ENCODE results near the gene GRK5.
A peak's percentile ranks its signal among the peaks of the same experiment; 100 is the strongest.
"Not testable (repeated sequence)": the region's sequence is repeated elsewhere in the genome, so short reads cannot be mapped to it uniquely, and the experiment has no call there.

GRK5 gene

DNA sequence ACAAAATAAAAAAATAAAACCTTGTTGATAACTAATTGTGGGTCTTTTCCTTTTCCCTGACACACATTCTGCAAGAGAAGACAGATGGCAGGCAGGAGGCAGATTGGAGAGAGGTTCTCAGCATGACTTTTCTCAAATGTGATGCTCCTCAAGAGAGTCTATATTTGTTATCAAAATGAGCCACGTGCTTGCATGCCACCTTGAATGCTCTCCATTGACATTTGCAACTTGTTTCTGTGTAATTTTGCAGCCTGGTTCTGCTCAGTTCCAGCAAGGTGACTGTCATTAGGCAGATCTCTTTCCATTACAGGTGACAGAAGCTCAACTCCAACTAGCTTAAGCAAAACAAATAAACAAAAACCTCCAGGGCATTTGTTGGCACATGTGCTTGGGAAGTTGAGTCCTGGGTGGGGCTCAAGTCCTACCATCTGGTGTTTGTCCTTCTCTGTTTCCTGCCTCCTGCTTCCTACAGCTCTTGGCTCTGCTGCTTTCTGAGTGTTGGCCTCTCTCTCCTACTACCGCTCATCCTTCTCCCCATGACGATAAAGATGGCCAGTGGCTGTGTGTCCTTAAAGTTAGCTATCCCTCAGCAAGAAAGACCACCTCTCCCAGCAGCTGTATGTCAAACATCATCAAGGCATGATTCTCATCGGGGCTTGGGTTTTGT, 56.7 kb downstream of the GRK5 start:
- no peak overlapping the region for H3K4me3 ChIP-seq (ENCODE audit: low read depth, low read length)

DNA sequence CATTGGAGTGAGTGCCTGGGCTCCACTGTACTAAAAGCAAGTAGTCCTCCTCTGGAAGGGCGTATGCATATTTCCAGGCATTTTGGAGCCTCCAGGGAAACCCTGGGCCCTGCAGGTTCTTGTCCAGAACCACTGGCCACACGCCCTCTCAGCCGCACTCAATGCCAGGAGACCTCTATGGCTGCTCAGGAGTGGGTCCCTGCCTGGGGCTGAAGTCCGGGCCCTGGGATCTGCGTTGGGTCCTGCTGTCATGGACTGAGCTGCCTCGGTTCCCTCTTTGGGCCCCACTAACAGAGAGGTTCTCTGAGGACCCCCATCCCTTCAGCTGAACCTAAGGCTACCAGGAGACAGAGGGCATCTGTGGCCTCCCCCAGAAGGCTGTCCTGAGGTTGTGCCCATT, 58.3 kb downstream of the GRK5 start:
- H3K27ac ChIP-seq (ENCODE audit: low read depth, low read length): no peak overlapping the region
- H3K4me3 ChIP-seq (ENCODE audit: low read depth, low read length): no peak overlapping the region
- no peaks in the 10 kb centered on the region for H3K36me3 ChIP-seq (ENCODE audit: control insufficient read depth, insufficient read depth, low read length)
- no peaks in the 10 kb centered on the region for H3K27me3 ChIP-seq (ENCODE audit: control insufficient read depth, insufficient read depth, low read length)
- no peaks in the 10 kb centered on the region for H3K4me1 ChIP-seq (ENCODE audit: control insufficient read depth, insufficient read depth, low read length)
- H3K9ac ChIP-seq (ENCODE audit: low read depth, low read length): no peak overlapping the region
- no peaks in the 10 kb centered on the region for H3K9me3 ChIP-seq (ENCODE audit: control insufficient read depth, insufficient read depth, low read length)

More for the DNA sequence above, 56.7 kb downstream of the GRK5 start:
- Histone ChIP-seq H3K27me3 (ENCODE audit: control insufficient read depth, insufficient read depth, low read length) (no peaks in the 10 kb centered on the region), H3K27ac (ENCODE audit: low read depth, low read length) (no peak overlapping the region), H3K9me3 (ENCODE audit: control insufficient read depth, insufficient read depth, low read length) (no peaks in the 10 kb centered on the region), H3K36me3 (ENCODE audit: control insufficient read depth, insufficient read depth, low read length) (no peaks in the 10 kb centered on the region), H3K9ac (ENCODE audit: low read depth, low read length) (no peak overlapping the region), H3K4me1 (ENCODE audit: control insufficient read depth, insufficient read depth, low read length) (no peaks in the 10 kb centered on the region)

DNA sequence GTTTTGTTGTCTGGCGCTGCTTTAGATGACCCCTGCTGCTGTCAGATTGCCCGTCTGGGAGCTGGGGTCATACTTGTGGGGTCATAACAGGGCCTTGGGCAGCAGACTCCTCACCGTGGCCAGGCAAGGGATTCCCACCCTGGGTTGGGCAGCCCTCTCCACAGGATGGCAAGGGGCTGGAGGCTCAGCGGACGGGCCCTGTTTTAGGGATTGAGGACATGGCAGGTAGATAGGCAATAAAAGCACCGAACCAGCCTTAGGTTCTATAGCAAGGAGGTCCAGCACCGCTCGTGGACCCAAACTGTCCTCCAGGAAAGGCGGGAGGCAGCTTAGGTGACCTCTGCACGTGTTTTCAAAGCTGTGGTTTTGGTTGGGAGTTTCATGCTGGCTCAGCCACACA, 60.0 kb downstream of the GRK5 start:
- H3K9ac ChIP-seq (ENCODE audit: low read depth, low read length): no peak overlapping the region
- H3K27ac ChIP-seq (ENCODE audit: low read depth, low read length): no peak overlapping the region
- H3K27me3 ChIP-seq (ENCODE audit: control insufficient read depth, insufficient read depth, low read length): no peaks in the 10 kb centered on the region
- H3K36me3 ChIP-seq (ENCODE audit: control insufficient read depth, insufficient read depth, low read length): no peaks in the 10 kb centered on the region
- peaks cover 6% of the 10 kb centered on the region; the same call in 1 of the 2 replicates for H3K4me1 ChIP-seq (ENCODE audit: control insufficient read depth, insufficient read depth, low read length)
- H3K9me3 ChIP-seq (ENCODE audit: control insufficient read depth, insufficient read depth, low read length): no peaks in the 10 kb centered on the region
- H3K4me3 ChIP-seq (ENCODE audit: low read depth, low read length): no peak overlapping the region

DNA sequence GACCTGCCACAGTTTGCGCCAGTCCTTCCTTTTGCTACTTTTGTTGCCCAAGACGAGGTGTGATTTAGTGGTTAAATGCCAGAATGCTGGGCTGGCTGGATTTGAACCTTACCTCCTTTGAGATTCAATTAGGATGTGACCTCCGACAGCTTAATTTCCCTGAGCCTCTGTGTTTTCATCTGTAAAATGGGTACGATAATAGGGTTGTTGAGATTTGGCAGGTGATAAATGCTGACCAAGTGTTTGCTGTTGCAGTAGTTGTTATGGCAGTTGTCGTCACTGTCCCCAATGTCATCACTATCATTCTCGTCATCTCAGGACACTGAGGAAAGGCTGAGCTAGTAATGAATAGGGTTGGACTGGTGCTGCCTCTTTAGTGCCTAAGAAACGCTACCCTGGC, 61.1 kb downstream of the GRK5 start:
- no peaks in the 10 kb centered on the region for H3K27me3 ChIP-seq (ENCODE audit: control insufficient read depth, insufficient read depth, low read length)
- no peaks in the 10 kb centered on the region for H3K36me3 ChIP-seq (ENCODE audit: control insufficient read depth, insufficient read depth, low read length)
- no peak overlapping the region for H3K27ac ChIP-seq (ENCODE audit: low read depth, low read length)
- no peaks in the 10 kb centered on the region for H3K9me3 ChIP-seq (ENCODE audit: control insufficient read depth, insufficient read depth, low read length)
- H3K9ac ChIP-seq (ENCODE audit: low read depth, low read length): no peak overlapping the region
- peaks cover 6% of the 10 kb centered on the region; the same call in 1 of the 2 replicates for H3K4me1 ChIP-seq (ENCODE audit: control insufficient read depth, insufficient read depth, low read length)
- H3K4me3 ChIP-seq (ENCODE audit: low read depth, low read length): no peak overlapping the region

GRCh38 chr10:119268871-119269506, 61.6 kb downstream of the GRK5 start:
- no peaks in the 10 kb centered on the region for H3K27me3 ChIP-seq (ENCODE audit: control insufficient read depth, insufficient read depth, low read length)
- no peak overlapping the region for H3K27ac ChIP-seq (ENCODE audit: low read depth, low read length)
- no peaks in the 10 kb centered on the region for H3K9me3 ChIP-seq (ENCODE audit: control insufficient read depth, insufficient read depth, low read length)
- no peak overlapping the region for H3K4me3 ChIP-seq (ENCODE audit: low read depth, low read length)
- no peaks in the 10 kb centered on the region for H3K36me3 ChIP-seq (ENCODE audit: control insufficient read depth, insufficient read depth, low read length)
- no peak overlapping the region for H3K9ac ChIP-seq (ENCODE audit: low read depth, low read length)
- H3K4me1 ChIP-seq (ENCODE audit: control insufficient read depth, insufficient read depth, low read length): peaks cover 6% of the 10 kb centered on the region; the same call in 1 of the 2 replicates

DNA sequence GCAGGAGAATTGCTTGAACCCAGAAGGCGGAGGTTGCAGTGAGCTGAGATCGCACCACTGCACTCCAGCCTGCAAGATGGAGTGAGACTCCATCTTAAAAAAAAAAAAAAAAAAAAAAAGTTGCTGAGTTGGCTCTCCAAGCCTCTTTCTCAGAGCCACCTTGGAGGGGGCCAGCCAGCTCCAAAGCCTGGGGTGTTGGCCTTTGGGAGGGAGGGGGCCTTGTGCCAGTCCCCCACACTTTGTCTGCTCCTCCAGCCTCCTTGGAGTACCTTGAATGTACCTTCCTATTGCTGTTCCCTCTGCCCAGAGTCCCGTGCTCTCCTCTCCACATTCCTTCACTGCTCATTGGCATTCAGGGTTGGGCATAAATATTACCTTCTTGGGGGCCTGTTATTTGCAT, 62.4 kb downstream of the GRK5 start:
- H3K27me3 ChIP-seq (ENCODE audit: control insufficient read depth, insufficient read depth, low read length): no peaks in the 10 kb centered on the region
- H3K36me3 ChIP-seq (ENCODE audit: control insufficient read depth, insufficient read depth, low read length): no peaks in the 10 kb centered on the region
- H3K4me3 ChIP-seq (ENCODE audit: low read depth, low read length): no peak overlapping the region
- H3K9ac ChIP-seq (ENCODE audit: low read depth, low read length): no peak overlapping the region
- H3K9me3 ChIP-seq (ENCODE audit: control insufficient read depth, insufficient read depth, low read length): no peaks in the 10 kb centered on the region
- H3K27ac ChIP-seq (ENCODE audit: low read depth, low read length): no peak overlapping the region
- H3K4me1 ChIP-seq (ENCODE audit: control insufficient read depth, insufficient read depth, low read length): peaks cover 7% of the 10 kb centered on the region

DNA sequence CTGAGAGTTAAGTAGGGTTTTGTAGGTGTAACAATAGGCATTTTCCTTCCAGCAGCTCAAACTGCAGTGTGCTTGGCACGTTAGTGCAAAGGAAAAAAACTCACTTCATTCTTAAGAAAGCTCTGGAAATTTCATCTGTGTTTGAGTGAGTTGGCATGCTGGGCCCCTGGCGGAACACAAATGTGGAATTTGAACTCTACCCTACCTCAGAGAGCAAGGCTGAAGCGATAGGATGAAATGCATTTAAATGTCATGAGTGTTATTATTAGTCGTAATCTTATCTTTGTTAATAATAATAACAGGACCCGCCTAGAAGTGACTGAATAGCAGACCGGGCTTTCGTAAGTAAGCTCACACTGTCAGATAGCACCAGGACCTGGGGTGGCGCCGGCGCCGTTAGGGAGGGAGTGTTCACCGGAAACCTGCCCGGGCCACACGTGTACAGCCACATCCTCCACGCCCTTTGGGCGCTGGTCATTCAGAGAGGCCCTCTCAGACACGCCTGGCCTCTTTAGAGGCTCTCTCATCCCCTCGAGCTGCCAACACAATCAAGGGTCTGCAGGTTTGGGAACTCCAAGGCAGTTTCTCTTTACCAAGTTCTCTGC, 63.5 kb downstream of the GRK5 start:
- Histone ChIP-seq H3K27ac (ENCODE audit: low read depth, low read length) (peak overlapping the region; percentile 42), H3K4me3 (ENCODE audit: low read depth, low read length) (no peak overlapping the region), H3K9me3 (ENCODE audit: control insufficient read depth, insufficient read depth, low read length) (no peaks in the 10 kb centered on the region), H3K9ac (ENCODE audit: low read depth, low read length) (no peak overlapping the region), H3K27me3 (ENCODE audit: control insufficient read depth, insufficient read depth, low read length) (no peaks in the 10 kb centered on the region), H3K4me1 (ENCODE audit: control insufficient read depth, insufficient read depth, low read length) (peaks cover 12% of the 10 kb centered on the region), H3K36me3 (ENCODE audit: control insufficient read depth, insufficient read depth, low read length) (no peaks in the 10 kb centered on the region)

DNA sequence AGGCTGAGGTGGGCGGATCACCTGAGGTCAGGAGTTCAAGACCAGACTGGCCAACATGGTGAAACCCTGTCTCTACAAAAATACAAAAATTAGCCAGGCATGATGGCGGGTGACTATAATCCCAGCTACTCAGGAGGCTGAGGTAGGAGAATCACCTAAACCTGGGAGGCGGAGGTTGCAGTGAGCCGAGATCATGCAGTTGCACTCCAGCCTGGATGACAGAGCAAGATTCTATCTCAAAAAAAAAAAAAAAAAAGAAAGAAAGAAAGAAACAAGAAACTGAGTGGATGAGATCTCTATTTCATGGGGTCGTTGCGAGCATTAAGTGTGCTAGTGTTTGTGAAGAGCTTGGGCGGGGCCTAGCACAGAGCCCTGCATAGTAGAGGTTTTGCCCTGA, 65.0 kb downstream of the GRK5 start:
- not testable (repeated sequence) for H3K27ac ChIP-seq (ENCODE audit: low read depth, low read length); H3K4me3 ChIP-seq (ENCODE audit: low read depth, low read length); H3K27me3 ChIP-seq (ENCODE audit: control insufficient read depth, insufficient read depth, low read length); H3K9ac ChIP-seq (ENCODE audit: low read depth, low read length); H3K36me3 ChIP-seq (ENCODE audit: control insufficient read depth, insufficient read depth, low read length); H3K9me3 ChIP-seq (ENCODE audit: control insufficient read depth, insufficient read depth, low read length)
- H3K4me1 ChIP-seq (ENCODE audit: control insufficient read depth, insufficient read depth, low read length): peaks cover 12% of the 10 kb centered on the region

DNA sequence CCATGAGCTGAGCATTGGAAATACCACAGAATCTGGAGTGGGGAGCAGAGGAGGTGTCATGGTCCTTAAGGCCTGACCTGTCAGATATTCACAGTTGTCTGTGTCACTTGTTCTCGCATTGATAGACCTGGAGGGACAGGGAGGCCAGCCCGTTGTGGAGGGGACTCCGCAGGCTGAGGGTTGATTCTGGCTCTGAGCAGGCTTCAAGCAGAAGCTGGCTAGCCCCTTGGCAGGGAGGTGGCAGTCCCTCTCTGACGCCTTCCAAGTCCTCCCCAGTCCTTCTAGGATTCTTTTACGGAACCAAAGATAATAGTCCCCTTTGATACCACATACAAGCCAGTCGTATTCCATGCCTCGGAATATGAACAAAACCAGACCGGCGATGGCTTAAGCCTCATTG, 65.4 kb downstream of the GRK5 start:
- Histone ChIP-seq H3K27me3 (ENCODE audit: control insufficient read depth, insufficient read depth, low read length) (no peaks in the 10 kb centered on the region), H3K27ac (ENCODE audit: low read depth, low read length) (no peak overlapping the region), H3K4me1 (ENCODE audit: control insufficient read depth, insufficient read depth, low read length) (peaks cover 12% of the 10 kb centered on the region), H3K9ac (ENCODE audit: low read depth, low read length) (no peak overlapping the region), H3K36me3 (ENCODE audit: control insufficient read depth, insufficient read depth, low read length) (no peaks in the 10 kb centered on the region), H3K4me3 (ENCODE audit: low read depth, low read length) (no peak overlapping the region), H3K9me3 (ENCODE audit: control insufficient read depth, insufficient read depth, low read length) (no peaks in the 10 kb centered on the region)

GRCh38 chr10:119273413-119273812, 66.0 kb downstream of the GRK5 start:
- Histone ChIP-seq H3K4me1 (ENCODE audit: control insufficient read depth, insufficient read depth, low read length) (peaks cover 12% of the 10 kb centered on the region), H3K9ac (ENCODE audit: low read depth, low read length) (no peak overlapping the region), H3K36me3 (ENCODE audit: control insufficient read depth, insufficient read depth, low read length) (no peaks in the 10 kb centered on the region), H3K27me3 (ENCODE audit: control insufficient read depth, insufficient read depth, low read length) (no peaks in the 10 kb centered on the region), H3K27ac (ENCODE audit: low read depth, low read length) (no peak overlapping the region), H3K9me3 (ENCODE audit: control insufficient read depth, insufficient read depth, low read length) (no peaks in the 10 kb centered on the region), H3K4me3 (ENCODE audit: low read depth, low read length) (no peak overlapping the region)

- H3K4me1 ChIP-seq (ENCODE audit: control insufficient read depth, insufficient read depth, low read length): peaks cover 12% of the 10 kb centered on the region
- H3K27me3 ChIP-seq (ENCODE audit: control insufficient read depth, insufficient read depth, low read length): no peaks in the 10 kb centered on the region
- H3K9me3 ChIP-seq (ENCODE audit: control insufficient read depth, insufficient read depth, low read length): no peaks in the 10 kb centered on the region
- no peak overlapping the region for H3K27ac ChIP-seq (ENCODE audit: low read depth, low read length)
- no peak overlapping the region for H3K9ac ChIP-seq (ENCODE audit: low read depth, low read length)
- no peaks in the 10 kb centered on the region for H3K36me3 ChIP-seq (ENCODE audit: control insufficient read depth, insufficient read depth, low read length)
- H3K4me3 ChIP-seq (ENCODE audit: low read depth, low read length): no peak overlapping the region
These were observed 67.2 kb downstream of the GRK5 start for GRCh38 chr10:119274519-119275045.
